MM.1S (cell line): ENCODE results near the gene NDST1.

Source experiments
- DNase-seq: peaks from one replicate; pipeline ENCODE4 v3.0.0-alpha.2; 2015
- H2AFZ ChIP-seq: fragments of 300-600 bp; sonication (generic); 2 replicates; pipeline ENCODE4 v1.6.0; 2016; ENCODE audit warnings: antibody characterized with exemption, low read length
- H3F3A ChIP-seq: fragments of 300-600 bp; sonication (generic); 2 replicates; pipeline ENCODE4 v1.6.1; 2016; ENCODE audit warnings: mild to moderate bottlenecking, antibody characterized with exemption, low read length, moderate library complexity, mixed read lengths; ENCODE audit not compliant: insufficient read depth
- H3K27ac ChIP-seq: fragments of 300-600 bp; sonication (generic); 2 replicates; pipeline ENCODE4 v1.5.1; 2016; ENCODE audit warnings: mild to moderate bottlenecking, low read length
- H3K27me3 ChIP-seq: fragments of 300-600 bp; sonication (generic); replicated peaks from 2 replicates; pipeline ENCODE4 v1.6.0; 2016; ENCODE audit warnings: low read length; ENCODE audit not compliant: insufficient read depth
- H3K36me3 ChIP-seq: fragments of 300-600 bp; sonication (generic); replicated peaks from 2 replicates; pipeline ENCODE4 v1.6.1; 2016; ENCODE audit warnings: mild to moderate bottlenecking, low read length, mixed read lengths; ENCODE audit not compliant: insufficient read depth
- H3K4me1 ChIP-seq: fragments of 300-600 bp; sonication (generic); 2 replicates; pipeline ENCODE4 v1.6.1; 2016; ENCODE audit warnings: low read length, mixed read lengths
- H3K4me2 ChIP-seq: fragments of 300-600 bp; sonication (generic); 2 replicates; pipeline ENCODE4 v1.6.0; 2016; ENCODE audit warnings: low read depth, low read length
- H3K4me3 ChIP-seq: fragments of 300-600 bp; sonication (generic); 2 replicates; pipeline ENCODE4 v1.5.1; 2016; ENCODE audit warnings: low read length, mixed read lengths
- H3K79me2 ChIP-seq: fragments of 300-600 bp; sonication (generic); 2 replicates; pipeline ENCODE4 v1.6.1; 2016; ENCODE audit warnings: mixed run types, low read length, mixed read lengths
- H3K9ac ChIP-seq: fragments of 300-600 bp; sonication (generic); 2 replicates; pipeline ENCODE4 v1.6.1; 2016; ENCODE audit warnings: low read length, mixed read lengths
- H3K9me2 ChIP-seq: fragments of 300-600 bp; sonication (generic); replicated peaks from 2 replicates; pipeline ENCODE4 v1.6.1; 2016; ENCODE audit warnings: mild to moderate bottlenecking, low read length, mixed read lengths; ENCODE audit not compliant: insufficient read depth
- H3K9me3 ChIP-seq: fragments of 300-600 bp; sonication (generic); replicated peaks from 2 replicates; pipeline ENCODE4 v1.6.1; 2016; ENCODE audit warnings: mild to moderate bottlenecking, low read length, mixed read lengths; ENCODE audit not compliant: insufficient read depth
- H4K20me1 ChIP-seq: fragments of 300-600 bp; sonication (generic); 2 replicates; pipeline ENCODE4 v1.6.1; 2016; ENCODE audit warnings: mild to moderate bottlenecking, low read length, moderate library complexity, mixed read lengths; ENCODE audit not compliant: insufficient read depth
- EZH2 ChIP-seq: fragments of 300-600 bp; sonication (generic); optimal IDR thresholded peaks from 2 replicates; pipeline ENCODE3; 2017; ENCODE audit warnings: low read depth, mild to moderate bottlenecking, antibody characterized with exemption, low read length, mixed read lengths
- EZH2phosphoT487 ChIP-seq: fragments of 300-600 bp; sonication (generic); IDR thresholded peaks from 2 replicates; pipeline ENCODE4 v1.6.1; 2018; ENCODE audit warnings: antibody characterized with exemption, low read length
- TF ChIP-seq, protein P1 (sequence below): fragments of 300-600 bp; sonication (generic); IDR thresholded peaks from 2 replicates; pipeline ENCODE4 v1.5.1; 2016; ENCODE audit warnings: antibody characterized with exemption, low read length, mixed read lengths

Gene NDST1

DNA sequence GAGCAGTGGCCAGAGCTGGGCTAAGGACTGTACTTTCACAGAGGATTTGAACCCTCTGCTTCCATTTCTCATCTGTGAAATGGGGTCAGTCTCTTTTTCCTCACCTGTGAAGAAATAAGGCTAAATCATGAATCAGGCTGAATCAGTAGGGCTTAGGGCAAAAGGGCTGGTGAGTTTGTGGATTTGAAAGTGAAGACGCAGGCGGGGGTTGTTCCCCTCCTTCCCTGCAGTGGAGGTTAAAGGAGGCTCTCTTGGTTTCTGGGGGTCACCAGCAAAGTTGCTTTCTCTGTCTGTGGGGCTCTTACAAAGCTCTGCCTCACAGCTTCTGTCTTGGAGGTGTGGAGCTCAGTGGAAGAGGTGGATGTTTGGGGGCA is 17.6 kb upstream of the NDST1 start:
- TF ChIP-seq EZH2phosphoT487 (no peak), EZH2 (no peak)
- TF ChIP-seq, protein P1, sequence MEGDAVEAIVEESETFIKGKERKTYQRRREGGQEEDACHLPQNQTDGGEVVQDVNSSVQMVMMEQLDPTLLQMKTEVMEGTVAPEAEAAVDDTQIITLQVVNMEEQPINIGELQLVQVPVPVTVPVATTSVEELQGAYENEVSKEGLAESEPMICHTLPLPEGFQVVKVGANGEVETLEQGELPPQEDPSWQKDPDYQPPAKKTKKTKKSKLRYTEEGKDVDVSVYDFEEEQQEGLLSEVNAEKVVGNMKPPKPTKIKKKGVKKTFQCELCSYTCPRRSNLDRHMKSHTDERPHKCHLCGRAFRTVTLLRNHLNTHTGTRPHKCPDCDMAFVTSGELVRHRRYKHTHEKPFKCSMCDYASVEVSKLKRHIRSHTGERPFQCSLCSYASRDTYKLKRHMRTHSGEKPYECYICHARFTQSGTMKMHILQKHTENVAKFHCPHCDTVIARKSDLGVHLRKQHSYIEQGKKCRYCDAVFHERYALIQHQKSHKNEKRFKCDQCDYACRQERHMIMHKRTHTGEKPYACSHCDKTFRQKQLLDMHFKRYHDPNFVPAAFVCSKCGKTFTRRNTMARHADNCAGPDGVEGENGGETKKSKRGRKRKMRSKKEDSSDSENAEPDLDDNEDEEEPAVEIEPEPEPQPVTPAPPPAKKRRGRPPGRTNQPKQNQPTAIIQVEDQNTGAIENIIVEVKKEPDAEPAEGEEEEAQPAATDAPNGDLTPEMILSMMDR = no peak
- DNase-seq = no peak
- H3K4me3 ChIP-seq = no peak overlapping the region
- H3K9me2 ChIP-seq = no peaks in the 10 kb centered on the region
- peaks cover 8% of the 10 kb centered on the region for H3F3A ChIP-seq
- no peaks in the 10 kb centered on the region for H4K20me1 ChIP-seq
- H3K9ac ChIP-seq = no peak overlapping the region
- no peaks in the 10 kb centered on the region for H3K9me3 ChIP-seq
- H3K27me3 ChIP-seq = no peaks in the 10 kb centered on the region
- H3K79me2 ChIP-seq = peaks cover 56% of the 10 kb centered on the region
- no peak overlapping the region for H2AFZ ChIP-seq
- no peaks in the 10 kb centered on the region for H3K36me3 ChIP-seq
- peaks cover 34% of the 10 kb centered on the region for H3K4me1 ChIP-seq
- peak overlapping the region; percentile 42; the same call in 1 of the 2 replicates for H3K27ac ChIP-seq
- 0 out of 2 replicates have a peak overlapping the region, but pooled peaks have one; percentile 3 for H3K4me2 ChIP-seq

DNA sequence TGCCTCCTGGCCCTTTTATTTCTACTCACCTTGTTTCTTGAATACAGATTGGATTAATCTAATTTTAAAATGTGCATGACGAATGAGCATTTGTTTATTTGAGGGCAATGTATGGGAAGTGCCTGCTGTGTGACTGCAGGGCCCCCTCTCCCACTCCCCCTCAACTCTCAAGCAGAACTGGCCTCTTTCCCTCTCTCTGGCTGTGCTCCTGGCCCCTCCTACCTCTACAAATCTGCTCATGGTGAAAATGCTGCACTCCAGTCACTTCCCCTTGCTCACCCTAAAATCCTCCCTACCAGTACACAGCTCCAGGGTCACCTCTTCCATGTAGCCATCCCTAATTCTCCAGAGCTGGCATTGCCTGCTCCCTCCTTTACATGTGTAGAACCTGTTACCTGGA is 17.2 kb upstream of the NDST1 start:
- Histone ChIP-seq H4K20me1 (no peaks in the 10 kb centered on the region), H3K4me2 (no peak overlapping the region), H3K4me3 (no peak overlapping the region), H3K36me3 (no peaks in the 10 kb centered on the region), H3K79me2 (peaks cover 57% of the 10 kb centered on the region), H3K4me1 (peaks cover 34% of the 10 kb centered on the region), H3K27me3 (no peaks in the 10 kb centered on the region), H2AFZ (no peak overlapping the region), H3K27ac (no peak overlapping the region), H3K9me2 (no peaks in the 10 kb centered on the region), H3K9ac (no peak overlapping the region), H3F3A (peaks cover 8% of the 10 kb centered on the region), H3K9me3 (no peaks in the 10 kb centered on the region)
- DNase-seq = no peak
- TF ChIP-seq, protein P1 = no peak
- no peak for TF ChIP-seq EZH2
- TF ChIP-seq EZH2phosphoT487 = no peak

DNA sequence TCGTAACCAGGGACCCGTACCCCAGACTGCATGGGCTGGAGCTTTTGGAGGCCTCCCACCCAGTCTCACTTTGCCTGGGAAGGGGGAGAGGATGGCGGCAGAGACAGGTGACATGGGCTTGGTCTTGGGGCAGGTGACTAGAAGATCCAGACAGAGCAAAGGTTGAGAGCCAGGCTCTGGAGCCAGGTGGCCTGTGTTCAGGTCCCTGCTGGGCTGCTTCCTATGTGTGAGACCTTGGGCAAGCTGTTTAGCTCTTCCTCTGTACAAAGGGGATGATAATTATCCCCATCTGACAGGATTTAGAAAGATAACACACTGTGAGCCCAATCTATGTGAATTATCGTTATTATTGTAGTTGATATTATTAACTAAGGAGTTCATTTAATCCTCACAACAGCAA is 16.1 kb upstream of the NDST1 start:
- no peak for DNase-seq
- H3K4me2 ChIP-seq = no peak overlapping the region

More for the DNA sequence above, 16.1 kb upstream of the NDST1 start:
- TF ChIP-seq, protein P1 = no peak
- TF ChIP-seq EZH2 (no peak), EZH2phosphoT487 (no peak)
- Histone ChIP-seq H3K9ac (no peak overlapping the region), H3K27me3 (no peaks in the 10 kb centered on the region), H3K4me3 (no peak overlapping the region), H3K36me3 (no peaks in the 10 kb centered on the region), H3F3A (peaks cover 7% of the 10 kb centered on the region), H3K27ac (no peak overlapping the region), H3K79me2 (peaks cover 61% of the 10 kb centered on the region), H3K9me2 (no peaks in the 10 kb centered on the region), H4K20me1 (no peaks in the 10 kb centered on the region), H3K4me1 (peaks cover 34% of the 10 kb centered on the region), H2AFZ (no peak overlapping the region), H3K9me3 (no peaks in the 10 kb centered on the region)
